Prostate gland (tissue), 1 donor: ENCODE measurements around the gene WDFY3.

ENCODE experiments used
- POLR2A ChIP-seq: fragments of 450-650 bp; IDR thresholded peaks from one replicate; pipeline ENCODE4 v1.6.1; 2016; ENCODE audit warnings: antibody characterized with exemption, mild to moderate bottlenecking
- POLR2AphosphoS5 ChIP-seq: sonication (generic); formaldehyde crosslinking; IDR thresholded peaks from one replicate; pipeline ENCODE4 v1.6.1; 2017; ENCODE audit warnings: antibody characterized with exemption

GRCh38 chr4:84691800-84692199 lies 274.7 kb downstream of the WDFY3 start:
- TF ChIP-seq POLR2A (no peak), POLR2AphosphoS5 (no peak)
